ENCODE results near the gene CSNK1D.

- TF ChIP-seq, protein P1, sequence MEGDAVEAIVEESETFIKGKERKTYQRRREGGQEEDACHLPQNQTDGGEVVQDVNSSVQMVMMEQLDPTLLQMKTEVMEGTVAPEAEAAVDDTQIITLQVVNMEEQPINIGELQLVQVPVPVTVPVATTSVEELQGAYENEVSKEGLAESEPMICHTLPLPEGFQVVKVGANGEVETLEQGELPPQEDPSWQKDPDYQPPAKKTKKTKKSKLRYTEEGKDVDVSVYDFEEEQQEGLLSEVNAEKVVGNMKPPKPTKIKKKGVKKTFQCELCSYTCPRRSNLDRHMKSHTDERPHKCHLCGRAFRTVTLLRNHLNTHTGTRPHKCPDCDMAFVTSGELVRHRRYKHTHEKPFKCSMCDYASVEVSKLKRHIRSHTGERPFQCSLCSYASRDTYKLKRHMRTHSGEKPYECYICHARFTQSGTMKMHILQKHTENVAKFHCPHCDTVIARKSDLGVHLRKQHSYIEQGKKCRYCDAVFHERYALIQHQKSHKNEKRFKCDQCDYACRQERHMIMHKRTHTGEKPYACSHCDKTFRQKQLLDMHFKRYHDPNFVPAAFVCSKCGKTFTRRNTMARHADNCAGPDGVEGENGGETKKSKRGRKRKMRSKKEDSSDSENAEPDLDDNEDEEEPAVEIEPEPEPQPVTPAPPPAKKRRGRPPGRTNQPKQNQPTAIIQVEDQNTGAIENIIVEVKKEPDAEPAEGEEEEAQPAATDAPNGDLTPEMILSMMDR (IDR thresholded peaks at IDR 0.05): no peak
- TF ChIP-seq POLR2A (IDR thresholded peaks at IDR 0.05): no peak
These were observed 26.2 kb downstream of the CSNK1D start for GRCh38 chr17:82247182-82247823.
